Uterus (tissue), 4 donors: ENCODE data around the gene MARCO. TPM values are rescaled to one million over a fixed set of nuclear protein-coding genes. Genes with fewer than 3 reads are reported as not detected.

Experiments
- DNase-seq, 2 donors: peaks; one replicate each; pipeline ENCODE4 v3.0.0-alpha.2; 2019 to 2020
- H3K27ac ChIP-seq, 2 donors: fragments of 200-600 bp; sonication (generic); 1 replicate in 1 of 2; 2 replicates in 1 of 2; pipeline ENCODE4 v1.5.1; 2016 to 2018
- H3K27me3 ChIP-seq, 2 donors: fragments of 200-600 bp; sonication (generic); one replicate each; pipeline ENCODE4 v1.5.1; 2018 to 2019; ENCODE audit warnings: control low read depth in 1 of 2
- H3K36me3 ChIP-seq, 2 donors: fragments of 200-600 bp; sonication (generic); one replicate each; pipeline ENCODE4 v1.5.1; 2019; ENCODE audit warnings: control low read depth in 1 of 2
- H3K4me1 ChIP-seq, 2 donors: fragments of 200-600 bp; sonication (generic); one replicate each; pipeline ENCODE4 v1.5.1; 2018 to 2019; ENCODE audit warnings: control low read depth in 1 of 2
- H3K4me3 ChIP-seq, 2 donors: fragments of 200-600 bp; sonication (generic); 1 replicate in 1 of 2; 2 replicates in 1 of 2; pipeline ENCODE4 v1.5.1; 2018 to 2019; ENCODE audit warnings: mild to moderate bottlenecking in 1 of 2
- H3K9me3 ChIP-seq, 2 donors: fragments of 200-600 bp; sonication (generic); one replicate each; pipeline ENCODE4 v1.5.1; 2019; ENCODE audit warnings: control low read depth in 1 of 2
- POLR2A ChIP-seq, 2 donors: fragments of 450-650 bp; IDR thresholded peaks; one replicate each; pipeline ENCODE4 v1.6.1; 2016; ENCODE audit warnings: antibody characterized with exemption in 2 of 2, mild to moderate bottlenecking in 1 of 2, moderate library complexity in 1 of 2
- intact Hi-C: fragments of 100-400 bp; cut with DNase I; formaldehyde crosslinking; loops from one replicate; pipeline ENCODE4 v1.15.1; 2023; ENCODE audit warnings: low total_unique reads
- total RNA-seq, 4 donors: library from RNA; depleted of rRNA in 3 of 4; stranded (reverse); fragments of >200 nt in 3 of 4; gene quantifications; one replicate each; pipeline versions ENCODE4 v1.1.0 to v1.2.4, GENCODE V29; 2014 to 2023
- TF ChIP-seq, protein P1 (sequence below), 4 experiments: fragments of 200-600 bp in 2 of 4; fragments of 450-650 bp in 2 of 4; sonication (generic) in 2 of 4; IDR thresholded peaks; one replicate each; pipeline ENCODE4 v1.5.1; 2016 to 2019; ENCODE audit warnings: antibody characterized with exemption in 4 of 4, mild to moderate bottlenecking in 2 of 4, moderate library complexity in 1 of 4
- donor health status: DM: yes; HTN: yes; CAD: no.

MARCO gene
- total RNA-seq, 4 donors from 2014 or later: 2.1 to 2.3 TPM; not detected in 2

DNA sequence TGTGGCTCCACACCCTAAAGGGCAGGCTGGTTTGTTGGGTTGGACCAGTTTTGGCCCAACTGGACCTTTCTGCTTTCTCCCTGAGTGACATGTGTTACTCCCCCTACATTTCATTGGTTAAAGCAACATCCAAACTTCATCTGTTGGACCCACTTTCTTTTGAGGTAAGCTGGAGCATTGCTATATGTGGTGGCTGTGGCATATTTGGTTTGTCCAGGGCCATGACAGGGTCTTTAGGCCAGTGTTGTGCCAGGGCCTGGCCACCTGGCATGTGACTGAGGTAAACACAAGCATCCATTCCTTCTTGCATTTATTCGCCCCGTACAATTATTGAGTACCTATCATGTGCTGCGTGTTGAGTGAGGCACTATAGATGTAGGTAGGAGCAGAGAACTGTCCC is 36.8 kb upstream of the MARCO start:
- DNase-seq: no peak
- Histone ChIP-seq H3K36me3 (no peaks in the 10 kb centered on the region), H3K27ac (no peak overlapping the region), H3K27me3 (no peaks in the 10 kb centered on the region), H3K9me3 (no peaks in the 10 kb centered on the region), H3K4me3 (no peak overlapping the region), H3K4me1 (no peaks in the 10 kb centered on the region)
- no peak for TF ChIP-seq POLR2A (IDR thresholded peaks at IDR 0.05)
- TF ChIP-seq, protein P1, sequence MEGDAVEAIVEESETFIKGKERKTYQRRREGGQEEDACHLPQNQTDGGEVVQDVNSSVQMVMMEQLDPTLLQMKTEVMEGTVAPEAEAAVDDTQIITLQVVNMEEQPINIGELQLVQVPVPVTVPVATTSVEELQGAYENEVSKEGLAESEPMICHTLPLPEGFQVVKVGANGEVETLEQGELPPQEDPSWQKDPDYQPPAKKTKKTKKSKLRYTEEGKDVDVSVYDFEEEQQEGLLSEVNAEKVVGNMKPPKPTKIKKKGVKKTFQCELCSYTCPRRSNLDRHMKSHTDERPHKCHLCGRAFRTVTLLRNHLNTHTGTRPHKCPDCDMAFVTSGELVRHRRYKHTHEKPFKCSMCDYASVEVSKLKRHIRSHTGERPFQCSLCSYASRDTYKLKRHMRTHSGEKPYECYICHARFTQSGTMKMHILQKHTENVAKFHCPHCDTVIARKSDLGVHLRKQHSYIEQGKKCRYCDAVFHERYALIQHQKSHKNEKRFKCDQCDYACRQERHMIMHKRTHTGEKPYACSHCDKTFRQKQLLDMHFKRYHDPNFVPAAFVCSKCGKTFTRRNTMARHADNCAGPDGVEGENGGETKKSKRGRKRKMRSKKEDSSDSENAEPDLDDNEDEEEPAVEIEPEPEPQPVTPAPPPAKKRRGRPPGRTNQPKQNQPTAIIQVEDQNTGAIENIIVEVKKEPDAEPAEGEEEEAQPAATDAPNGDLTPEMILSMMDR (IDR thresholded peaks at IDR 0.05): no peak
- intact Hi-C loops: no loop called here

DNA sequence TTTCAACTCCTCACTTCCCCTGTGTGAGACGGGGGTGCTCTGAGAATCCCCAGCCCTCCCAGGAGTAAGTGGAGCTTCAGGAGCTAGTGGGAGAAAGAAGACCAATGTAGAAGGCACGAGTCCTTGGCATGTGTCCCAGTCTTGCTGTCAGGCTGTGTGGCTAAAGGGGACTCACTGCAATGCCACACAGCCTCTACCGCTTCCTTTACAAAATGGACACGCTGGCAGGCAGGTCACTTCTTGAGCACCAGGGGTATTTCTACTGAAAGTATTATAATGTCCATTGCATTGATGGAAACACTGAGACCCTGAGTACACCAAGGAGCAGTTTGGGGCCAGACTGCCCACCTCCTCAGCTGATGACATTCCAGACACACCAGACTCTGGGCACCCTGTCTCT is 35.8 kb upstream of the MARCO start:
- intact Hi-C loops: no loop called here
- Histone ChIP-seq H3K4me3 (no peak overlapping the region), H3K36me3 (no peaks in the 10 kb centered on the region), H3K27me3 (no peaks in the 10 kb centered on the region), H3K27ac (no peak overlapping the region), H3K4me1 (no peaks in the 10 kb centered on the region), H3K9me3 (no peaks in the 10 kb centered on the region)
- DNase-seq: no peak
- no peak for TF ChIP-seq POLR2A (IDR thresholded peaks at IDR 0.05)
- TF ChIP-seq, protein P1 (IDR thresholded peaks at IDR 0.05): no peak

DNA sequence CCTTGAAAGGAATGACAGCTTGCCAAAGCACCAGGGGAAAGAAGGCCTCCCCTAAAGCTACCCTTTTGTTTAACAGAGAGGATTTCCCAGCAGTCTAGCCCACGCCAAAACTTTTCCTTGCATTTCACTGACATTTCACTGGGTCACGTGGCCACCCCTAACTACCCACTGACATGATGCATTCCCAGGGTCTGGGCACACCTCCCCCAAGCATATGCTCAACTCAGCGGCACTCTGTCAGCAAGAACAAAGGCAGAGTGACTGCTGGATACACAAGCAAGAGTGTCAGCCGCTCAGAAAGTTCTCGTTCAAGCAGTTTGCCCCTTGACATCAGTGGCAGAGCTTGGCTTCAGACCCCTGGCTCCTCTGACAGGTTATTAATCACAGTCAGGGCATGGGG is 34.2 kb upstream of the MARCO start:
- H3K9me3 ChIP-seq: no peaks in the 10 kb centered on the region
- no peak overlapping the region for H3K27ac ChIP-seq
- no peak for DNase-seq

DNA sequence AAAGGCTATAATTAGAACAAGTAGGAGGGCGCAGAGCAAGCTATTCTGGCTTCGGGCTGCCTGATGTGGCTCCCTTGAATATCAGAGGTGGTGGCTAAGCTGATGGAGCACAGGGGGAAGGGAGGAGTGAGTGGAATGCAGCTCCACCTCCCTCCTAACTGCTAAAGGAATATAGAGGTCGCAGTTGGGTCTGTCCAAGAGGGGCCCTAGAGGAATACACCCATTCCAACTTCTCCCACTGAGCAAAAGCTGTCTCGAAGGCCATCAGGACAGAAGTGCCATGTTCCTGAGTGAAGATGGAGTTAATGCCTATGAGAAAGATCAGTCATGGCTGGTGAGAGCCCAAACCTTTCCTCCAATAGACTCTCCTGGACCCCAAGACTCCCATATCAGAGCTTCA is 32.8 kb upstream of the MARCO start:
- no peak for DNase-seq
- intact Hi-C loops: no loop called here
- Histone ChIP-seq H3K4me3 (no peak overlapping the region), H3K4me1 (no peaks in the 10 kb centered on the region), H3K9me3 (no peaks in the 10 kb centered on the region), H3K27me3 (no peaks in the 10 kb centered on the region), H3K27ac (no peak overlapping the region), H3K36me3 (no peaks in the 10 kb centered on the region)
- no peak for TF ChIP-seq POLR2A (IDR thresholded peaks at IDR 0.05)
- TF ChIP-seq, protein P1 (IDR thresholded peaks at IDR 0.05): no peak

More for the DNA sequence above, 34.2 kb upstream of the MARCO start:
- Histone ChIP-seq H3K4me1 (no peaks in the 10 kb centered on the region), H3K4me3 (no peak overlapping the region), H3K36me3 (no peaks in the 10 kb centered on the region), H3K27me3 (no peaks in the 10 kb centered on the region)
- intact Hi-C loops: no loop called here
- no peak for TF ChIP-seq POLR2A (IDR thresholded peaks at IDR 0.05)
- TF ChIP-seq, protein P1 (IDR thresholded peaks at IDR 0.05): no peak

DNA sequence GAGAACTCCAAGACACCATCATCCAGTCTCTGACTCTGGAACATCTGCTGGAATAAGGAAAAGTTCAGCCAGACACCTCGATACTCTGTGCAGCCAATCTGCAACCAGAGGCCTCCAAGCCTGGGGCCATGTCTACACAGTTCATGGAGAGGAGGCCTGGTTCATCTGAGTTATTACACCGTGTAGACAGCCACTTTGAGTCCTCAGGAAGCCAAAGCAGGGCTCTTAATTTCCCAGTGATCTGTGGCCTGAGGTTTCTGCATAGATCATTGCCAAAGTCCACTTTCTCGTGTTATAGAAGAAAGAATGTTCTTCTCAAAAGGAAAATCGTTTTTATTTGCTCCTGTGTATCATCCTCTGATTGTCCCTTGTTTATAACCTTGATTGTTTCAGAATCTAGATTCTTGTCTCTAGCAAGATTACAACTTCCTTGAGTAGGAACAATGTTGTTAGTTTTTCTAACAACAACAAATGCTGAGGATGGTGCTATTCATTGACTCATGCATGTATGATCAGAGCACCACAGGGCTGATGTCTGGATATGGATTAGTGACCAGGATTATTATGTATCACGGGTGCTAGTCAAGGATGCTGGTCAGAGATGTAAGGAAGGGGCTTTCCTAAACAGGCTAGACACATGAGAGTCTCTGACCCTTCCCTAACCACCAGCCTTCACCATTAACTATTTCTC is 30.7 kb upstream of the MARCO start:
- intact Hi-C loops: no loop called here
- Histone ChIP-seq H3K27me3 (no peaks in the 10 kb centered on the region), H3K27ac (no peak overlapping the region), H3K4me3 (no peak overlapping the region), H3K9me3 (no peaks in the 10 kb centered on the region), H3K36me3 (no peaks in the 10 kb centered on the region), H3K4me1 (no peaks in the 10 kb centered on the region)
- DNase-seq: no peak
- TF ChIP-seq POLR2A (IDR thresholded peaks at IDR 0.05): no peak
- TF ChIP-seq, protein P1 (IDR thresholded peaks at IDR 0.05): no peak
